Stimulated activated CD8-positive, alpha-beta memory T cell treated with anti-CD3 and anti-CD28 coated beads, Interleukin-12 subunit alpha, Interleukin-12 subunit beta, amount 100 ng/mL, for 24 hours (primary cell): Measurements from ENCODE around the gene MS4A8.

Experiments
- DNase-seq: peaks from one replicate; pipeline ENCODE4 v3.0.0-alpha.2; 2020; ENCODE audit errors: extremely low read depth

The MS4A8 gene

DNA sequence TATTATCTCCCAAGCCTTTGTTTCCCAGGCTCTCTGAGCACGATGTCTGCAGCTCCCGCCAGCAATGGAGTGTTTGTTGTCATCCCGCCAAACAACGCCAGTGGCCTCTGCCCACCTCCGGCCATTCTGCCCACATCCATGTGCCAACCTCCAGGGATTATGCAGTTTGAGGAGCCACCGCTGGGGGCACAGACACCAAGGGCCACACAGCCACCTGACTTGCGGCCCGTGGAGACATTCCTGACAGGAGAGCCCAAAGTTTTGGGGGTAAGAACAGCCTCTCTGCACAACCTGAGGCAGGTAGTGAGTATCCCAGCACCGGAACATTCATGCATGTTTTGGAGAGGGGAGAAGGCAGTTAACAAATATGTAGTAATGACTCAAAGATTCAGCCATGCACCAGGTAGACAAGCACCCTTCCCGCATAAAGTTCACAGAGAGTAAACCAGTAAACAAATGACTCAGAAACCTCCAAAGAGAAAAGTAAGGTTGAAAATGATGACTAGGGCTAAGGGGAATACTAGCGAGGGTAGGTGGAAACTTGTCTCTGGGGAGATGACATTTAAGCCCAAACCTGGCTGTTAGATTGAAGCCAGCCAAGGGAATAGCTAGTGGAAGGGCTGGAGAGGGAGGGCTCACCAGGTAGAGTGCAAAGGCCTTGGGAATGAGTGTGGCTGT lies 64.4 kb downstream of the MS4A8 start:
- DNase-seq: no peak

- no peak for DNase-seq
Observed at GRCh38 chr11:60764879-60765278, 65.5 kb downstream of the MS4A8 start.

GRCh38 chr11:60765355-60765754 lies 65.9 kb downstream of the MS4A8 start:
- DNase-seq: no peak
